Activated CD4-positive, CD25-positive, alpha-beta regulatory T cell treated with anti-CD3 and anti-CD28 coated beads, Interleukin-2, amount 50 U/mL, for 72 hours (primary cell): Measurements from ENCODE around the gene MEMO1.
"Not testable (repeated sequence)": the region's sequence is repeated elsewhere in the genome, so short reads cannot be mapped to it uniquely, and the experiment has no call there.

Source experiments
- DNase-seq: peaks from one replicate; pipeline ENCODE4 v3.0.0; 2021

MEMO1 gene

GRCh38 chr2:31956934-31957333 lies 53.9 kb downstream of the MEMO1 start:
- not testable (repeated sequence) for DNase-seq

GRCh38 chr2:31956312-31956711 lies 54.5 kb downstream of the MEMO1 start:
- DNase-seq, result no peak

GRCh38 chr2:31953095-31953494 lies 57.7 kb downstream of the MEMO1 start:
- DNase-seq, result not testable (repeated sequence)

- DNase-seq, result no peak
Observed at GRCh38 chr2:31950946-31951562, 59.8 kb downstream of the MEMO1 start.

- DNase-seq, result no peak
Observed at GRCh38 chr2:31947871-31948270, 62.9 kb downstream of the MEMO1 start.

- DNase-seq, result no peak
Observed at GRCh38 chr2:31946838-31947237, 64.0 kb downstream of the MEMO1 start.

GRCh38 chr2:31945572-31945935 lies 65.3 kb downstream of the MEMO1 start:
- no peak for DNase-seq

GRCh38 chr2:31944828-31945571 lies 65.8 kb downstream of the MEMO1 start:
- no peak for DNase-seq

- DNase-seq, result no peak
Observed at GRCh38 chr2:31943636-31944225, 67.1 kb downstream of the MEMO1 start.

- no peak for DNase-seq
Observed at GRCh38 chr2:31940920-31941319, 69.9 kb downstream of the MEMO1 start.

- no peak for DNase-seq
Observed at GRCh38 chr2:31937741-31938140, 73.1 kb downstream of the MEMO1 start.

GRCh38 chr2:31935370-31935769 lies 75.4 kb downstream of the MEMO1 start:
- no peak for DNase-seq

- DNase-seq, result no peak
Observed at GRCh38 chr2:31933066-31933465, 77.7 kb downstream of the MEMO1 start.

- no peak for DNase-seq
Observed at GRCh38 chr2:31932589-31932988, 78.2 kb downstream of the MEMO1 start.

GRCh38 chr2:31931916-31932315 lies 78.9 kb downstream of the MEMO1 start:
- DNase-seq, result no peak

- DNase-seq, result no peak
Observed at GRCh38 chr2:31925517-31925916, 85.3 kb downstream of the MEMO1 start.

- no peak for DNase-seq
Observed at GRCh38 chr2:31923662-31924061, 87.1 kb downstream of the MEMO1 start.

GRCh38 chr2:31922542-31923408 lies 88.0 kb downstream of the MEMO1 start:
- no peak for DNase-seq

- DNase-seq, result no peak
Observed at GRCh38 chr2:31920962-31921361, 89.8 kb downstream of the MEMO1 start.

- no peak for DNase-seq
Observed at GRCh38 chr2:31919499-31919898, 91.3 kb downstream of the MEMO1 start.

GRCh38 chr2:31909661-31910060 lies 101.1 kb downstream of the MEMO1 start:
- no peak for DNase-seq

- DNase-seq, result not testable (repeated sequence)
Observed at GRCh38 chr2:31907491-31907890, 103.3 kb downstream of the MEMO1 start.

GRCh38 chr2:31903109-31903780 lies 107.6 kb downstream of the MEMO1 start:
- no peak for DNase-seq
